MG63 (cell line): ENCODE measurements around the gene HERC2. TPM values are rescaled to one million over a fixed set of nuclear protein-coding genes. Genes with fewer than 3 reads are reported as not detected.
"Not testable (repeated sequence)": the region's sequence is repeated elsewhere in the genome, so short reads cannot be mapped to it uniquely, and the experiment has no call there.

ENCODE experiments used
- DNase-seq: peaks from one replicate; pipeline ENCODE4 v3.0.0-alpha.2; 2020
- H3K27me3 ChIP-seq: fragments of 250-450 bp; sonication (Bioruptor Pico); 2 replicates; pipeline ENCODE4 v1.5.1; 2020; ENCODE audit warnings: mild to moderate bottlenecking, moderate library complexity
- H3K36me3 ChIP-seq: fragments of 250-450 bp; sonication (Bioruptor Pico); 2 replicates; pipeline ENCODE4 v1.5.1; 2020; ENCODE audit warnings: mild to moderate bottlenecking, moderate library complexity
- H3K4me3 ChIP-seq: fragments of 250-450 bp; sonication (Bioruptor Pico); 2 replicates; pipeline ENCODE4 v1.5.1; 2020; ENCODE audit warnings: mild to moderate bottlenecking, moderate library complexity
- H3K9me3 ChIP-seq: fragments of 250-450 bp; sonication (Bioruptor Pico); 2 replicates; pipeline ENCODE4 v1.5.1; 2020; ENCODE audit warnings: mild to moderate bottlenecking, moderate library complexity
- total RNA-seq: library from RNA; depleted of rRNA; stranded (reverse); fragments of >200 nt; shearing (Covaris generic); gene quantifications from 2 replicates; pipeline ENCODE4 v1.2.3, GENCODE V29; 2014; ENCODE audit warnings: low replicate concordance

Gene HERC2
- total RNA-seq, 1 experiment from 2014 or later = 27.5 TPM

DNA sequence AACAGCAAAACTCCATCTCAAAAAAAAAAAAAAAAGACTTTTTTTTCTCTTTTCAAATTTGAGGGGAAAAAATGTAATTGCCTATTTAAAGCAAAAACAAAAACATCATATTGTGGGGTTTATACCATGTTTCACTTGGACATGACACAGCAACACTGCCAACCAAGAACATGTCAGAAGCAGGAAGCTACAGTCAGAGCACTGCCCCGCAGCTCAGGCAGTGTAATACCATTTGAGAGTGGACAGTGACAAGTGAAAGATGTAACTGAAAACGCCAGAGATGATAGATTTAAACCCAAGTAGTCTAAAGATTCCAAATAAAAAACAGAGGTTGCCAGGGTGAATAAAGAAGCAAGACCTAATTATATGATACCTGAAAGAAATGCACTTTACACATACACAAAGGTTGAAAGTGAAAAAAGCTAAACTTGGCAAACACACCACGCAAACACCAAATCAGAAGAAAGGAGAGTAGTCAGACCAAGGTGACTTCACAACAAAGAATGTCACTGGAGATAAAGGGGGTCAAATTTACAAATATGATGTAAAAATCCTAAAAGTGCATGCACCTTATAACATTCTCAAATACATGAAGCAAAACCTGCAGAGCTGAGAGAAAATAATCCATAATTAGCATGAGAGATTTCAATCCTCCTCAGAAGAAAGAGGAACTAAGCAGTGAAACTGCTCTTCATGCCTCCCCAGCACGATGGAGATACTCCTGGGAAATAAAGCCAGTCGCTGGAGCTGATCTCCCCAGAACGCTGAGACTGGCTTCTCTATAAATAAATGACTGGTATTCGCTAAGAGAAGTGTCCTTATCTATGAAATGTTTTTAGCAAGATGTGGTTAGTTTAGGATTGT lies 32.9 kb downstream of the HERC2 start:
- peaks cover 18% of the 10 kb centered on the region for H3K36me3 ChIP-seq
- not testable (repeated sequence) for DNase-seq, H3K4me3 ChIP-seq, H3K9me3 ChIP-seq, H3K27me3 ChIP-seq

DNA sequence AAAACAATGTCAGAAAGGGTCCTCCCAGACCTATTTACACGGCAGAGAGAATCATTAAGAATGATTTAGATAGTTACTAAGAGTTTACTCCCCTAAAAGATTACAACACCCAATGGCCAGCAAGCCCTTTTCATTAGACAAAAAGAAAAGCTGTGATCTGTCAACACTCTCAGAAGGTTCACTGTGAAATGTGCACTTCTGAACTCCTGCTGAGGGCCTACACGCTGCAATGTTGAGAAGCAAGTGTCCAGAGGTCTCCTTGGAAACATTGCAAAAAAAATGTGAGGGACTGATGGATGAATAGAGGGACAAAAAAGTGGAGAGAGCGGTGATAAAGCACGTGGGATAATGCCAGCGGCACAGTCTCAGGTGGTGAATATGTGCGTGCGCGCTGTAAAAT lies 35.3 kb downstream of the HERC2 start:
- H3K27me3 ChIP-seq, H3K4me3 ChIP-seq, DNase-seq, H3K9me3 ChIP-seq: not testable (repeated sequence)
- H3K36me3 ChIP-seq = peaks cover 16% of the 10 kb centered on the region

- no peak for DNase-seq
Observed at GRCh38 chr15:28286031-28286430, 35.9 kb downstream of the HERC2 start.

DNA sequence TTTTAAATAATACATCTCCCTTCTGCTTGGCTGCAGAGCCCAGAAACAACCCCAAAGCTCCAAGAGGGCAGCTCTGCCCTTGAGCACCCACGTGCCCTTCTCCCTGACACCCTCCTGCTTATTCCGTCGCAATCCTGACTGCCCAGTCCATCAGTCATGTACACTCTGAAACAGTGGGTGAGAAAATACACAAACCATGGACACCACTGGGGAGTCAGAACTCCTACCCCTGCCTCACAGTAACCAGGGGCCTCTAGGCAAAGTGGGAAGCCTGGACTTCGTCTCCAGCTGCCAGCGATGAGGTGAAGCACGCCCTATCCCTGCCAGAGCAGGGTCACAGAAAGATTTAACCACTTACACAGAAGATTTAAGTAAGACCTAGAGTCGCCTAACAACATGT lies 40.1 kb downstream of the HERC2 start:
- Histone ChIP-seq H3K4me3 (no peak overlapping the region), H3K36me3 (peaks cover 12% of the 10 kb centered on the region), H3K9me3 (no peaks in the 10 kb centered on the region), H3K27me3 (no peaks in the 10 kb centered on the region)
- DNase-seq = no peak

More at GRCh38 chr15:28286031-28286430, 35.9 kb downstream of the HERC2 start:
- peaks cover 10% of the 10 kb centered on the region for H3K36me3 ChIP-seq
- H3K27me3 ChIP-seq = no peaks in the 10 kb centered on the region
- H3K9me3 ChIP-seq = no peaks in the 10 kb centered on the region; the same call in 1 of the 2 replicates
- H3K4me3 ChIP-seq = no peak overlapping the region

GRCh38 chr15:28274635-28275034 lies 47.3 kb downstream of the HERC2 start:
- Histone ChIP-seq H3K9me3 (no peaks in the 10 kb centered on the region), H3K27me3 (no peaks in the 10 kb centered on the region), H3K4me3 (no peak overlapping the region), H3K36me3 (peaks cover 21% of the 10 kb centered on the region)
- no peak for DNase-seq

DNA sequence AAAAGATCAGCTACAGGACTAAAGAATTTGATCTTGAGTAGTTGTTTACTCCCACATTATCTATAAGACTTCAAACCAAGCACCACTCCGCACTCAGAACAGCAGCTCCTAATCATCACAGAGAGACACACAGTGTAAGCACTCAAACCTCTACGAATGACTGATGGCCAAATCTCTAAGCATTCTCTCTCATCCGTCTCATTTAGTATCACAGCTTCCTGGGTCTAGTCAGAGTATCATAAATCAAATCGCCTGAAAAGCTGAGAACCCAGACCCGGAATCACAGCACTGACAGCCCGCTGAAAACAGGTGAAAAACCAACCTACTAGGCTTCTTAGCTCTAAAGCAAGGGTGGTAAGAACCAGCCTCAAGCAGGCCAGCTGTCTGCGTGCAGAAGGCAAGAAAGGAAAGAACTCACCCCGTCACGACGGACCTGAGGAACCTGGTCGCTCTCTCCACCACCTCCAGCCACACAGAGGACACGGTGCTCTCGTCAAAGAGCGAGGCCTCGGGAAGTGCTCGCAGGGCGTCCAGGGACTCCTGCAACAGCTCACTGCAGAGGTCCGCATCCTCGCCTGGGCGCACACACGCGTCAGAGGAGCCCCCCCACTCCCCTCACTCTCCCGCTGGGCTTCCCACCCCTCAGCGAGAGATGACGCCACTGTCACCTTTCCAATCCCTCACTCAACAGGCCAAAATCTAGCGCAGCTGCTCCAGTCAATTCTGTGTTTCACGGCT lies 47.9 kb downstream of the HERC2 start:
- Histone ChIP-seq H3K9me3 (no peaks in the 10 kb centered on the region), H3K4me3 (no peak overlapping the region), H3K36me3 (peaks cover 25% of the 10 kb centered on the region), H3K27me3 (no peaks in the 10 kb centered on the region)
- DNase-seq = no peak

- H3K27me3 ChIP-seq = no peaks in the 10 kb centered on the region
- no peak for DNase-seq
- H3K9me3 ChIP-seq = no peaks in the 10 kb centered on the region
- H3K36me3 ChIP-seq = peaks cover 28% of the 10 kb centered on the region
- H3K4me3 ChIP-seq = no peak overlapping the region
Observed at GRCh38 chr15:28273468-28273867, 48.5 kb downstream of the HERC2 start.

- Histone ChIP-seq H3K4me3 (no peak overlapping the region), H3K27me3 (no peaks in the 10 kb centered on the region), H3K36me3 (peaks cover 31% of the 10 kb centered on the region), H3K9me3 (no peaks in the 10 kb centered on the region)
- no peak for DNase-seq
Observed at GRCh38 chr15:28272587-28272986, 49.4 kb downstream of the HERC2 start.

DNA sequence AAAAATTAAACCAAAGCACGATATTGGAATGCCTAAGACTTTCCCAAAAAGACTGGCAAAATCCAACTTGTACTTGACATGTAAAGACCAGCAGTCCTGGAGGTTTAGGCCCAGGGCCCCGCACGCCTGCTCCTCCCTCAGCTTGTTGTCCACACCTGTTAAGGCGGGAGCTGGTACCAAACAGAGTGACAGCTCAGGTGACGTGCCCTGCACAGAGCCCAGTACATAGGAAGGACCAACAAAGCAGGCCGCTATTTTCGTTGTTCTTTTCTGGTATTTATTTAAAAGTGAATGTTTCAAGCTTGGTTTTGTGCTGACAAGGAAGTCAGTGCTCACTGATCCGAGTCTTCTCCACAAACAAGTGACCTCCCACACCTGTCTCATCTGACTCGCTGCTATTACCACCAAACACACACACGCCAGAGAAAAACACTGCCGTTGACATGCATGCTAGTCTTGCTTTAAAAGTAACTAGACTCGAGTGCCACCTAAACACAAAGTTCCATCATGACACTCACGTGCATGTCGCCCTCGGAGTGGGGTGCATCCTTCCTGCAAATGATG lies 50.2 kb downstream of the HERC2 start:
- no peak for DNase-seq
- Histone ChIP-seq H3K27me3 (no peaks in the 10 kb centered on the region), H3K36me3 (peaks cover 37% of the 10 kb centered on the region), H3K4me3 (no peak overlapping the region), H3K9me3 (no peaks in the 10 kb centered on the region)

- Histone ChIP-seq H3K4me3 (no peak overlapping the region), H3K36me3 (peaks cover 27% of the 10 kb centered on the region), H3K27me3 (no peaks in the 10 kb centered on the region), H3K9me3 (no peaks in the 10 kb centered on the region)
- DNase-seq = no peak
Observed at GRCh38 chr15:28269097-28269496, 52.9 kb downstream of the HERC2 start.

DNA sequence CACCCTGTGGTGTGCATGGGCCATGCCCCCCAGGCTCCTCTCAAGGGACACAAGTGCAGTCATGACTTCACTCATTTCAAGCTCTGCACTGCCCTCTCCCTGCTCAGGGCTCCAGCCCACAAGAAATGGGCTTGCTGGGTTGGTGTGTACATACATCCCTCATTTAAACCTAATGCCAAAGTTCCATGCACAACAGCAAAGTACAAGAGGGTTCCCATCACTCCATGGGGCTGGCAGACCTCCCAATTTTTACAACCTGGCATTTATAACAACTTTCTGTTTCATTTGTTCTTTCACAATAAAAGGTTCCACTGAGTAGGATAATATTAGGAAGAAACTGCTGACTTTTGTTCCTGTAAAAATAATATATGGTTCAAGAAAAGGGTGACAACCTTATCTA lies 54.3 kb downstream of the HERC2 start:
- DNase-seq = no peak
- Histone ChIP-seq H3K36me3 (peaks cover 31% of the 10 kb centered on the region), H3K4me3 (no peak overlapping the region), H3K9me3 (no peaks in the 10 kb centered on the region), H3K27me3 (no peaks in the 10 kb centered on the region)

DNA sequence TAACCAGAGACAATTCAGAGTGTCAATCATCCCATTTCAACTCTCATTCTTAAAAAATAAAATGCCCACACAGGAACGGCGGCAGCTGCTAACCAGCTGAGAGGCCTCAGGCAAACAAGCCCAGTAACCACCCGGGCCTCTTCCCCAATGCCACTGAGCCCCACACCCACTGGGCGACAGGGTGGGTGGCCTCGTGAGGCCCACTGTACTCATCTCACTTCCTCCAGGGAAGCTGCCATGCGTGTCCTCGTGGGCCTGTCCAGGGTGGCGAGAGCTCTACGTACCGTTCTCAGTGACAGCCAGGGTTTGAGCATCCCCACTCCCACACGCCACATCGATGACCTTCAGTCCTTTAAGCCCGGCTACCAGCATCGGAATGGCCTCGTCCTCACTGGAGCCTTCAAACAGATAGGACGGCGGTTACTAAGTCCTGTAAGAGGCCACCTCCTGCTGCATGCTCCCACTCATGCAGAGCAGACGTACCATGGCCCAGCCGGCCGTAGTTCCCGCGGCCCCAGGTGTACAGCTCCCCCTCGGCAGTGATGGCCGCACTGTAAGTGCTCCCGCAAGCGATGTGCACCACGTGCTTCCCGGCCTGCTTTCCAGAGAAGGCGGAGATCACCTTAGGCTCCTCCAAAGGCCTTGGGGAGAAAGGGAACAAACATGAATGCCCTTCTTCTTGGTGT lies 56.5 kb downstream of the HERC2 start:
- Histone ChIP-seq H3K9me3 (no peaks in the 10 kb centered on the region), H3K4me3 (no peak overlapping the region), H3K36me3 (peaks cover 40% of the 10 kb centered on the region), H3K27me3 (no peaks in the 10 kb centered on the region)
- no peak for DNase-seq

DNA sequence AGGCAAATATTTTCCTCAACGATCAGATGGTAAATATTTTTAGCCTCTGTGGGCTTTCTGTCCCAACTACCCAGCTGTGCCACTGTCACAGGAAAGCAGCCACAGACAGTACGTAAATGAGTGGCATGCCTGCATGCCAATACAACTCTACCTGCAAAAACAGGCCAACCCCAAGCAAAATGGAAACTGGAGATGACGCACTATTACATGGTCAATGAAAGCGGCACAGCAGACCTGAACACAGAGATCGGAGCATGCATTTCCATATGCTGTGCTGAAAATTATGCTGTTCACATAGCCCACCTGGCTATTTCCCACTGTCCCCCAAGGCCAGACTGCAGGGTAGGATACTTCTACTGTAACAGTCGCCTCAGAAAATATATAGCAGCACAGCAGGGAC lies 57.8 kb downstream of the HERC2 start:
- no peaks in the 10 kb centered on the region for H3K9me3 ChIP-seq
- H3K4me3 ChIP-seq = no peak overlapping the region
- no peak for DNase-seq
- no peaks in the 10 kb centered on the region for H3K27me3 ChIP-seq
- H3K36me3 ChIP-seq = peaks cover 33% of the 10 kb centered on the region

GRCh38 chr15:28262438-28262837 lies 59.5 kb downstream of the HERC2 start:
- Histone ChIP-seq H3K9me3 (no peaks in the 10 kb centered on the region), H3K4me3 (no peak overlapping the region), H3K36me3 (peaks cover 24% of the 10 kb centered on the region), H3K27me3 (no peaks in the 10 kb centered on the region)
- no peak for DNase-seq

DNA sequence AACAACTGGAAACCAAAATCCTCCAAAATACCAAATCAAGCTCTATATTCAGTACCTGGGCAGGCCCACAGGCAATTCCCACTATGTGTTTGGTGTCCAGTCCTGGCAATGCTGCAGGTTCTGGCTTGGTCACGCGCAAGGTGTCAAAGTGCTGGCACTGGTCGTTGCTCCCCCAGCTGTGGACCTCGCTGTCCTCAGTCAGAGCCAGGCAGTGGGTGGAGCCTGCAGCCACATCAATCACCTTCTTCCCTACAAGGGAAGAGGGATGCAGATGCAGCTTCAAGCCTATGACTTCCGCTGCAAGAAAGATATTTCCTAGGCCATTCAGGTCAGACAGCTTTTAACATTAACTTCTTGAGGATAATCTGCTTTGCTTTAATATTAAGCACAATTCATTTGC lies 61.3 kb downstream of the HERC2 start:
- Histone ChIP-seq H3K36me3 (peaks cover 22% of the 10 kb centered on the region), H3K4me3 (no peak overlapping the region), H3K27me3 (no peaks in the 10 kb centered on the region), H3K9me3 (no peaks in the 10 kb centered on the region)
- no peak for DNase-seq

DNA sequence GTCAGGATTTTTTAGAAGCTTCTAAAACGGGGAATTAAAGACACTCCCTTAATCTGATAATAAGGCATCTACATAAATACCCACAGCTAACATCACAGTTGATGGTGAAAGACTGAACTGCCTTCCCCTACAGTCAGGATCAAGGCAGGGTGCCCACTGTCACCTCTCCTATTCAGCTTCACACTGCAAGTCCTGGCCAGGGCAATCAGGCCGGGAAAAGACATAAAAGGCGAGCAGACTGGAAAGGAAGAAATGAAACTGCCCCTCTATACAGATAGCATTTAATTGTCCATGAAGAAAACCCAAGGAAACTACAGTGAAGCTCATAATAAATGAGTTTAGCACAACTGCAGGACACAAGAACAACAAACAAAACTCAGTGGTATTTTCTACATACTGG lies 61.7 kb downstream of the HERC2 start:
- peaks cover 26% of the 10 kb centered on the region for H3K36me3 ChIP-seq
- H3K27me3 ChIP-seq = no peaks in the 10 kb centered on the region

DNA sequence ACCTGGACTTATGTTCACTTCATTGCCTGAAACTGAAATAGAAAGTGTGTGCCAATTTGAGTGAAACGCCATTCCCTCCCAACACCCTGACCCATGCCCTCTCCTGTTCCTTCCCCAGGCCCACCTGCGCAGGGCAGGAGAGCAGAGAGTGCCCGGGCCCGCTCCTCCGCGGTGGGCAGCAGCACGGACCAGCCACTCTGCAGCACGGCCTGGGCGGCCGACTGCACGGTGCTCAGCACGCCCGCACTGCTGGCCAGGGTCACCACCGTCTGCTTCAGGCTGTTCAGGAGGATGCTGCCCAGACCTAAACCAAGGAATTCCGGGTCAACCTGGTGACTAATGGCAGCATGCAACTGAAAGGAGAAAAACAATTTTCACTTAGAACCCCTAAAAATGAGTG lies 66.0 kb downstream of the HERC2 start:
- DNase-seq = no peak
- no peaks in the 10 kb centered on the region for H3K27me3 ChIP-seq
- peaks cover 34% of the 10 kb centered on the region for H3K36me3 ChIP-seq
- H3K4me3 ChIP-seq = no peak overlapping the region
- no peaks in the 10 kb centered on the region for H3K9me3 ChIP-seq

More for the DNA sequence above, 61.7 kb downstream of the HERC2 start:
- Histone ChIP-seq H3K4me3 (no peak overlapping the region), H3K9me3 (no peaks in the 10 kb centered on the region)
- DNase-seq = no peak
